Hematopoietic multipotent progenitor cell treated with erythropoietin and hydrocortisone succinate and interleukin-3 and kit ligand, for 15 days (in vitro differentiated cells): ENCODE results near the gene HTATIP2.
"Not testable (repeated sequence)": the region's sequence is repeated elsewhere in the genome, so short reads cannot be mapped to it uniquely, and the experiment has no call there.

Experiments
- DNase-seq: peaks from one replicate; pipeline ENCODE4 v3.0.0-alpha.2; 2015; ENCODE audit warnings: low spot score

The HTATIP2 gene

GRCh38 chr11:20372081-20372626, 8.6 kb downstream of the HTATIP2 start:
- DNase-seq = no peak

- no peak for DNase-seq
These were observed 9.6 kb downstream of the HTATIP2 start for GRCh38 chr11:20373147-20373546.

DNA sequence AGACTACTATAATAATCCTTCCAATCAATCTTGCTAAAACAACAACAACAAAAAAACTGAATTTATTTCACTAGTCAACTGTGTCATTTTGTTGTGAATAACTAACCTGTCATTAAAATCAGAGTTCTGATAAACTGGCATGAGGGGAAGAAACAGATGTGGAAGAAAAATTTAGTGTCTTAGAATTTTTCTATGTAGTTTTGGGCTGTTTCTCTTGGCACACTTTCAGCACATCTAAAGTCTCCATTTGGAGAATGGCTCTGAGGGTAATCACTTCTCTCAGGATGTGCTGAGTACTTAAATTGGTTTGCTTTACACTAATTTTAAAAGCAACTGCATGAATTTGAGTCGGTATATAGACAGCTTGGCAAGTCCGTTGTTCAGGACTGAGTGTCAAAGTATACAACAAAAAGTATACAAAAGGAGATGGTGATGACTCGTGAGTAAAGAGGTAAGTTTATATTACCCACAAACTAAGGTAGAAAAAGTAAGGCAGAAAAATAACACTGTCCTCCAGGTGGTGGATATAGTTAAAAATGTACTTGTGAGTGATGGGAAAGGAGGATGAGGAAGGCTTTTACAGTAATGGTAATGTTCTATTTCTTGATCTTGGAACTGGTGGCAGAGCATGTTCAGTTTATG, 10.2 kb downstream of the HTATIP2 start:
- no peak for DNase-seq

- DNase-seq = no peak
These were observed 11.3 kb downstream of the HTATIP2 start for GRCh38 chr11:20374741-20375300.

DNA sequence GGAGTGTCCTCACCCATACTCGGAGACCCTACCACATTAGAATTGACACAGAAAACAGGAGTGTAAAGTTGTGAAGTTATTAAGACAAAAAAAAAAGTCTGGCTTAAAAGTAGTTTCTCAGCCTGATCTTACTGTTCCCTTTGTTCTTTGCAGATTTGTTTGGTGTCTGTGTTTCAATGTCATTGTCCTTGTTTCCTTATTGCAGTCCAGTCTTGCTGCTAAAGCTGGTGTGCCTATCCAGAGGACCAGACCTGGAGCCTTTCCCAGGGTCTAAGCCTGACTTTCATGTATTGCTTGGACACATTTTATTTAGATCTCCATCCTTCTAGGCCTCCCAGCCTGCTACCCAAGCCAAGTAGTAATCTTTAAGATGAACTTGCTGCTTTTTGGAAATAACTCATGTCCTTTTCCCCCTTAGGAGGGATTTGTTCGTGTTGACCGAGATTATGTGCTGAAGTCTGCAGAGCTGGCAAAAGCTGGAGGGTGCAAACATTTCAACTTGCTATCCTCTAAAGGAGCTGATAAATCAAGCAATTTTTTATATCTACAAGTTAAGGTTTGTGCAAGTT, 12.7 kb downstream of the HTATIP2 start:
- DNase-seq = no peak

DNA sequence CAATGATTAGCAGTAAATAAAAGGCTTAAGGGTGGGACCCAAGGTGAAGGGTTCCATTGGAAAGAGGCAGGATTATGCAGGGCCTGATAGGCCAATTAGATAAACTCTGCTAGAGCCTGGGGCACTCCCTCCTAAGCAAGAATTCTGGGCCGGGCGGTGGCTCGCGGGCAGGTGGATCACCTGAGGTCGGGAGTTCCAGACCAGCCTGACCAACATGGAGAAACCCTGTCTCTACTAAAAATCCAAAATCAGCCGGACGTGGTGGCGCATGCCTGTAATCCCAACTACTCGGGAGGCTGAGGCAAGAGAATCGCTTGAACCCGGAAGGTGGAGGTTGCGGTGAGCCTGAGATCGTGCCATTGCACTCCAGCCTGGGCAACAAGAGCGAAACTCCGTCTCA, 22.5 kb downstream of the HTATIP2 start:
- not testable (repeated sequence) for DNase-seq

DNA sequence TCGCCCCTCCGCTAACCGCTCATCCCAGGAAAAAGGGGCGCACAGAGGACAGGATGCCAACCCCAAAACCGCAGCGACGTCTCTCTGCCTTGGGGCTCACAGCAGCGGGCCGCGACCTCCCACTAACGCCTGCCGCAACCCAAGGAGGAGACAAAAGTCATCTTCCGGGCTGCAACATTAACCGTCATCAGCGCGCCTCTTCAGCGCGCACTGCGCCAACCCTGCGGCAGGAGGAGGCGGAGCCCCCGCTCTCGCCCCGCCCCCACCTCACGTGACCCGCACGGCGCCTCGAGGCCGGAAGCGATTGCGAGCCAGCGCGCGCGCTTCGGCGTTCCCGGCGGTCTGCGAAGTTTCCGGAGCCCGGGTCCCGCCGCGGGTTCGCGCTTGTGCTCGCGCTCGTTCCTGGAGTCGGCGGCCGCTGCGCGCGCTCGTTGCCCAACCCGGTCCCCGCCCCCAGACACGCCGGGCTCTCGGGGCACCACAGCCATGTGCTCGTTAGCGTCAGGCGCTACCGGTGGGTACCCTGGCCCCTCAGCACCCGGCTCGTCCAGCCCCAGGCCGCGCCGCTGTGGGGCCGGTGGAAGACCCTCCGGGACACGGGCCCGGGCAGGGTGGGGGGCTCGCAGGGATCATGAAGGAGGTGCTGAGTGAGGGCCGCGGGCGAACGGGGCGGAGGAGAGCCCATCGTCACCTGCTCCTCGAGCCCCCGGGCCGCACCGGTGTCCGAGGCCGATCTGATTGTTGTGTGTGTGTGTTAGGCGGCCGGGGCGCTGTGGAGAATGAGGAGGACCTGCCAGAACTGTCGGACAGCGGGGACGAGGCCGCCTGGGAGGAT, 24.0 kb downstream of the HTATIP2 start, which contains the start of gene PRMT3:
TSS of gene PRMT3 (plus strand) at position 456 of the 835 bp plus-strand sequence. CDS start at position 487, 31 bp downstream.
- peak; percentile 96 for DNase-seq

DNA sequence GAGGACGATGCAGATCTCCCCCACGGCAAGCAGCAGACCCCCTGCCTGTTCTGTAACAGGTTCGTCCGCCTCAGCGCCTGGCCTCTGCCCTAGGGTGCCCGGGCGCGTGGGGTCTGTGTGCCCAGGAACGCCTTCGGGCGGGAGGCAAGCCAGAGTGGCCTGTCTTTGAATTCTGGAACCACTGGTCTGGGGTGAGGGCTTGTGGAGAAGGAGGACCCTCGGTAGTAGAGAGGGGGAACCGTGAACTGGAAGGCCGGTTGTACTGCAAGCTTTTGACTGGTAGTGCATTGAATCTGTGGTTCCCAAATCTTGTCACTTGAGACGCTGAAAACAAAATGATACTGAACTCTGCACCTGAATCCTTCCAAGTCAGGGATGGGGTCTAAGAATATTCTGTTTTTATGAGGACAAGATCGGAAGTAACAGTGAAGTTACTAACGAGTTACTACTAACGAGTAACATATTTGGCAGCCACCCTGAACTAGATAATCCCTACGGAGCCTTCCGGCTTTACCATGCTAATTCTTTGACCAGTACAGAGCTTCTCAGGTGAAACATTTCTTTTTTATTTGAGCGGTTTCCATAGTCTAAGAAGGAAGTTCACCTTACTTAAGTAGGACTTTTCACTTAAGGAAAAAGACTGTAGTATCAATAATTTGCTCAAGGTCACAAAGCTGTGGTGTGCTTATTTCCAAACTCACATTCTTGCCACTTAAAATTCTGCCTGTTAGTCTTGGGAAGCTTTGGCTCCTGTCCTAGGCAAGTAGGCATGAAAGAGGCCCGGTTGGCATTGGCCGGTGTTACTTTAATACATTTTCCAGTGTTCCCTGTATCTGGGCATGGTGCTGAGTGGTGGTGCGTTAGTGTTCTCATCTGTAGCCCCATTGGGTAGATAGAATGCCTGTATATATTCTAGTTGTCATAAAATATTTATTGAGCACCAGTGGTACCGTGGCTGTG, 24.9 kb downstream of the HTATIP2 start:
- DNase-seq = peak; percentile 29

DNA sequence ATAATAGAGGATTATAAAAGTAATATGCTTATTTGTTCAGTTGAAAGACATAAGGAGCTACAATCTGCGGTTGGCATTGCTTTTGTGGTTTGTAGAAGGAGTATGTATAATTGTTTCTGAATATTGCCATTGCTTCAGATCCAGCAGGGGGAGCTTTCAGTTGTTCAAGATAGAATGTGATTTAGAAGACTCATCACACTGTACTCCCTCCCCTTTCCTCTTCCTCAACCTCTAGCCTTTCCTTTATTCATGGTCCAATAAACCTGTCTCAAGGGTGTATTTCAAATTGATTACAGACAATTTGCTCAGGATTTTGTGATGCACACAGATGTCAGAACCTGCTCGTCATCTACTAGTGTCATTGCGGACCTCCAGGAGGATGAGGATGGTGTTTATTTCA, 33.8 kb downstream of the HTATIP2 start:
- DNase-seq = peak; percentile 72

GRCh38 chr11:20399498-20399897, 36.0 kb downstream of the HTATIP2 start:
- DNase-seq = no peak

GRCh38 chr11:20403059-20403458, 39.5 kb downstream of the HTATIP2 start:
- no peak for DNase-seq

- no peak for DNase-seq
These were observed 43.0 kb downstream of the HTATIP2 start for GRCh38 chr11:20406484-20406883.

- DNase-seq = no peak
These were observed 43.8 kb downstream of the HTATIP2 start for GRCh38 chr11:20407344-20407743.

DNA sequence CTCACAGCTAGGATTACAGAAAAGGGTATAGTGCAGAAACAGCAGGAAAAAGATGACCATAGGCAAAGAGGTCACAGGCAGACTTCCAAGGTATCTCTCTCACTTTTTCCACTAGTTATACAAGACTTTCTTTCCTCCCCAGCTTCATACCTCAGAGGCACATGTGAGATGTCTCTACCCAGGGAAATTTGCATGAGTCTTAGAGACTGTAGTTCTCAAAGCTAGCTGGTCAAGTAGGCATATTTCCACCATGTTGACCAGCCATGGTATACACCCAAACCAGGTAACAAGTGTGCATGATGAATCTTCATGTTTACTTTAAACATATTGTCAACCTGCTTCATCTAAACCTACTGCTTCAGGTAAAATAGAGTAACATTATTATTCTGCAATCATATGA, 51.9 kb downstream of the HTATIP2 start:
- DNase-seq = no peak

DNA sequence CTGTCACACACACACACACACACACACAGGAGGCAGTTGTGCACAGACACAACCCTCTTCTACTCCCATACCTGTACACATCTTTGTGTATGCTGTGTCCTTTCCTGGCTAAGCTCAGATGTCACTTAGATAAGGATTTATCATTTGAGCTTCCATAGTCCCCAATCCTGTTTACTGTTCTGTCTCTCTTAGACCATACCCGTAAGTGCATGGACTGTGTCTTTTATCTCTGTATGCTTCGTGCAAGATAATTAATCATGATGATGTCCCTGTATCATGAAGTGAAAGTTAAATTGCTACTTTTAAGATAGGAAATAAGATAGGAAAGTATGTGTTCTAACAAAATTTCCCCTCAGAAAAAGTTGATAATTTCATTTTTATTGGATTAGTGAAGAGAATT, 54.3 kb downstream of the HTATIP2 start:
- no peak for DNase-seq

GRCh38 chr11:20421946-20422345, 58.4 kb downstream of the HTATIP2 start:
- no peak for DNase-seq

DNA sequence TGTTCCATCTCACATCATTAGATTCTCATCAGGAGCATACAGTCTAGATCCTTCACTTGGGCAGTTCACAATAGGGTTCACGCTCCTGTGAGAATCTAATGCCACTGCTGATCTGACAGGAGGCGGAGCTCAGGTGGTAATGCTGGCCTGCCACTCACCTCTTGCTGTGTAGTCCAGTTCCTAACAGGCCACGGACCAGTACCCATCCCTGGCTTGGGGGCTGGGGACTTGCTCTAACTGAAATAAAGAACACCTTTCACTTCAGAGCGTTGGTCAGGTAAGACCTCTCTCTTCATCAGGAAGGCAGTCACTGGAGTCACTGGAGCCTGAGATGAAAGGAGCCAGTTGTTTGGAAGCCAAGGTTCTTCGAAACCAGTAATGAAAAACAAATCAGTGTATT, 65.7 kb downstream of the HTATIP2 start:
- no peak for DNase-seq
